SU-DHL-6 (cell line): ENCODE data around the gene PRR18.

Source experiments
- CTCF ChIP-seq: fragments of 200-600 bp; sonication (generic); IDR thresholded peaks from one replicate; pipeline ENCODE4 v1.5.1; 2017; ENCODE audit warnings: antibody characterized with exemption, mild to moderate bottlenecking, low read length, moderate library complexity; ENCODE audit not compliant: insufficient read depth, poor library complexity, severe bottlenecking
- EZH2phosphoT487 ChIP-seq: fragments of 200-600 bp; sonication (generic), shearing (Covaris generic); conservative IDR thresholded peaks from 2 replicates; pipeline ENCODE4 v1.6.1; 2018; ENCODE audit warnings: mild to moderate bottlenecking, antibody characterized with exemption, low read length, moderate library complexity, mixed read lengths

GRCh38 chr6:166353507-166353906 is 45.3 kb upstream of the PRR18 start:
- no peak for TF ChIP-seq CTCF
- TF ChIP-seq EZH2phosphoT487, result no peak
